ENCODE measurements around the gene SELENON. TPM values are rescaled to one million over a fixed set of nuclear protein-coding genes. Genes with fewer than 3 reads are reported as not detected.

The SELENON gene
- total and polyA plus RNA-seq, 9 of the 15 experiments (the other 6 are each of a cell fraction or from before 2014, with no cell fraction given), result 0.43 to 26.7 (median 7.0) TPM

GRCh38 chr1:25810341-25811299 lies 10.6 kb downstream of the SELENON start (continued):
- TF ChIP-seq EGR1 (conservative IDR thresholded peaks at IDR 0.05) (0 out of 2 replicates have a peak, but pooled peaks have one; percentile 21), TAF15 (IDR thresholded peaks at IDR 0.05; ENCODE audit: low read depth, low read length) (no peak), MYNN (IDR thresholded peaks at IDR 0.05) (peak; percentile 88), MYNN (CRISPR knock-in tag; IDR thresholded peaks at IDR 0.05) (no peak), ZBTB33 (CRISPR knock-in tag; IDR thresholded peaks at IDR 0.05) (0 out of 2 replicates have a peak, but pooled peaks have one; percentile 28), RAD21 (CRISPR knock-in tag; conservative IDR thresholded peaks at IDR 0.05 in 1 of 2, IDR thresholded peaks at IDR 0.05 in 1 of 2) (peak; percentile 93 to 98), TCF7 (IDR thresholded peaks at IDR 0.05; ENCODE audit: borderline replicate concordance) (peak; percentile 26; the same call in 1 of the 2 replicates), NONO (IDR thresholded peaks at IDR 0.05; ENCODE audit: low read depth in 2 of 2, low read length in 1 of 2) (peak in 1 of 2 experiments; percentile 39; a peak in 1 of 4 replicates), MEF2A (IDR thresholded peaks at IDR 0.05; ENCODE audit: control insufficient read depth, low read depth, low read length) (no peak), RBFOX2 (IDR thresholded peaks at IDR 0.05; ENCODE audit: low read depth, low read length) (peak; percentile 45), RB1 (IDR thresholded peaks at IDR 0.05; ENCODE audit: low read depth) (peak; percentile 82; the same call in 1 of the 2 replicates), CC2D1A (IDR thresholded peaks at IDR 0.05) (peak; percentile 88), JUND (IDR thresholded peaks at IDR 0.05; ENCODE audit: borderline replicate concordance, low read depth, low read length) (peak; percentile 40), JUND (tag; IDR thresholded peaks at IDR 0.05; ENCODE audit: borderline replicate concordance, low read depth, low read length) (no peak; the same call in 2 of the 3 replicates), HNRNPH1 (optimal IDR thresholded peaks at IDR 0.05; ENCODE audit: low read depth, low read length) (no peak), TARDBP (IDR thresholded peaks at IDR 0.05) (peak; percentile 80), KAT7 (CRISPR knock-in tag; IDR thresholded peaks at IDR 0.05; ENCODE audit: borderline replicate concordance) (0 out of 2 replicates have a peak, but pooled peaks have one; percentile 64), NFIC (IDR thresholded peaks at IDR 0.05) (peak; percentile 77)
- TF ChIP-seq, protein P1, sequence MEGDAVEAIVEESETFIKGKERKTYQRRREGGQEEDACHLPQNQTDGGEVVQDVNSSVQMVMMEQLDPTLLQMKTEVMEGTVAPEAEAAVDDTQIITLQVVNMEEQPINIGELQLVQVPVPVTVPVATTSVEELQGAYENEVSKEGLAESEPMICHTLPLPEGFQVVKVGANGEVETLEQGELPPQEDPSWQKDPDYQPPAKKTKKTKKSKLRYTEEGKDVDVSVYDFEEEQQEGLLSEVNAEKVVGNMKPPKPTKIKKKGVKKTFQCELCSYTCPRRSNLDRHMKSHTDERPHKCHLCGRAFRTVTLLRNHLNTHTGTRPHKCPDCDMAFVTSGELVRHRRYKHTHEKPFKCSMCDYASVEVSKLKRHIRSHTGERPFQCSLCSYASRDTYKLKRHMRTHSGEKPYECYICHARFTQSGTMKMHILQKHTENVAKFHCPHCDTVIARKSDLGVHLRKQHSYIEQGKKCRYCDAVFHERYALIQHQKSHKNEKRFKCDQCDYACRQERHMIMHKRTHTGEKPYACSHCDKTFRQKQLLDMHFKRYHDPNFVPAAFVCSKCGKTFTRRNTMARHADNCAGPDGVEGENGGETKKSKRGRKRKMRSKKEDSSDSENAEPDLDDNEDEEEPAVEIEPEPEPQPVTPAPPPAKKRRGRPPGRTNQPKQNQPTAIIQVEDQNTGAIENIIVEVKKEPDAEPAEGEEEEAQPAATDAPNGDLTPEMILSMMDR (IDR thresholded peaks at IDR 0.05 in 2 of 3, conservative IDR thresholded peaks at IDR 0.05 in 1 of 3; ENCODE audit: insufficient read depth in 2 of 3, low read depth in 1 of 3, low read length in 3 of 3), result peak; percentile 95 to 97 (median 96)
- TF ChIP-seq, protein P2, sequence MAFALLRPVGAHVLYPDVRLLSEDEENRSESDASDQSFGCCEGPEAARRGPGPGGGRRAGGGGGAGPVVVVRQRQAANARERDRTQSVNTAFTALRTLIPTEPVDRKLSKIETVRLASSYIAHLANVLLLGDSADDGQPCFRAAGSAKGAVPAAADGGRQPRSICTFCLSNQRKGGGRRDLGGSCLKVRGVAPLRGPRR (CRISPR knock-in tag; IDR thresholded peaks at IDR 0.05), result 0 out of 2 replicates have a peak, but pooled peaks have one; percentile 1
- TF ChIP-seq, protein P3, sequence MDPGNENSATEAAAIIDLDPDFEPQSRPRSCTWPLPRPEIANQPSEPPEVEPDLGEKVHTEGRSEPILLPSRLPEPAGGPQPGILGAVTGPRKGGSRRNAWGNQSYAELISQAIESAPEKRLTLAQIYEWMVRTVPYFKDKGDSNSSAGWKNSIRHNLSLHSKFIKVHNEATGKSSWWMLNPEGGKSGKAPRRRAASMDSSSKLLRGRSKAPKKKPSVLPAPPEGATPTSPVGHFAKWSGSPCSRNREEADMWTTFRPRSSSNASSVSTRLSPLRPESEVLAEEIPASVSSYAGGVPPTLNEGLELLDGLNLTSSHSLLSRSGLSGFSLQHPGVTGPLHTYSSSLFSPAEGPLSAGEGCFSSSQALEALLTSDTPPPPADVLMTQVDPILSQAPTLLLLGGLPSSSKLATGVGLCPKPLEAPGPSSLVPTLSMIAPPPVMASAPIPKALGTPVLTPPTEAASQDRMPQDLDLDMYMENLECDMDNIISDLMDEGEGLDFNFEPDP (CRISPR knock-in tag; IDR thresholded peaks at IDR 0.05), result 0 out of 2 replicates have a peak, but pooled peaks have one; percentile 59

Measured in K562 (cell line).